ES-I3 (cell line): ENCODE measurements around the gene UBIAD1.

Experiments used
- H3K36me3 ChIP-seq: 2 replicates; pipeline ENCODE4 v1.6.1; 2013; ENCODE audit warnings: mild to moderate bottlenecking, low read length, control low read depth, moderate library complexity; ENCODE audit not compliant: insufficient read depth
- H3K4me1 ChIP-seq: 2 replicates; pipeline ENCODE4 v1.6.1; 2013; ENCODE audit warnings: mild to moderate bottlenecking, control low read depth, low read length; ENCODE audit not compliant: insufficient read depth
- H3K9ac ChIP-seq: 2 replicates; pipeline ENCODE4 v1.6.1; 2013; ENCODE audit warnings: low read depth, mild to moderate bottlenecking, low read length, moderate library complexity
- H3K9me3 ChIP-seq: 2 replicates; pipeline ENCODE4 v1.6.1; 2013; ENCODE audit warnings: mild to moderate bottlenecking, low read length, moderate library complexity; ENCODE audit not compliant: control insufficient read depth, insufficient read depth

Gene UBIAD1

GRCh38 chr1:11311816-11312755 lies 39.1 kb downstream of the UBIAD1 start:
- Histone ChIP-seq H3K4me1 (peaks cover 13% of the 10 kb centered on the region), H3K9me3 (no peaks in the 10 kb centered on the region), H3K36me3 (no peaks in the 10 kb centered on the region), H3K9ac (no peak overlapping the region)

GRCh38 chr1:11314959-11315358 lies 42.0 kb downstream of the UBIAD1 start:
- Histone ChIP-seq H3K36me3 (no peaks in the 10 kb centered on the region), H3K4me1 (peaks cover 13% of the 10 kb centered on the region), H3K9ac (no peak overlapping the region), H3K9me3 (no peaks in the 10 kb centered on the region)

- H3K9ac ChIP-seq: no peak overlapping the region
- no peaks in the 10 kb centered on the region for H3K36me3 ChIP-seq
- no peaks in the 10 kb centered on the region for H3K9me3 ChIP-seq
- peaks cover 13% of the 10 kb centered on the region for H3K4me1 ChIP-seq
Observed at GRCh38 chr1:11316701-11317100, 43.7 kb downstream of the UBIAD1 start.

GRCh38 chr1:11318982-11319381 lies 46.0 kb downstream of the UBIAD1 start:
- H3K9me3 ChIP-seq: no peaks in the 10 kb centered on the region
- H3K36me3 ChIP-seq: no peaks in the 10 kb centered on the region
- H3K9ac ChIP-seq: no peak overlapping the region
- peaks cover 4% of the 10 kb centered on the region for H3K4me1 ChIP-seq

GRCh38 chr1:11320153-11320936 lies 47.3 kb downstream of the UBIAD1 start:
- no peak overlapping the region for H3K9ac ChIP-seq
- H3K9me3 ChIP-seq: no peaks in the 10 kb centered on the region
- peaks cover 8% of the 10 kb centered on the region for H3K4me1 ChIP-seq
- H3K36me3 ChIP-seq: no peaks in the 10 kb centered on the region

GRCh38 chr1:11321656-11322491 lies 48.9 kb downstream of the UBIAD1 start:
- H3K36me3 ChIP-seq: no peaks in the 10 kb centered on the region
- H3K9ac ChIP-seq: no peak overlapping the region
- no peaks in the 10 kb centered on the region for H3K9me3 ChIP-seq
- peaks cover 5% of the 10 kb centered on the region; the same call in 1 of the 2 replicates for H3K4me1 ChIP-seq

- Histone ChIP-seq H3K36me3 (no peaks in the 10 kb centered on the region), H3K9ac (no peak overlapping the region)
Observed at GRCh38 chr1:11324567-11325165, 51.7 kb downstream of the UBIAD1 start.

GRCh38 chr1:11326070-11326469 lies 53.1 kb downstream of the UBIAD1 start:
- no peak overlapping the region for H3K9ac ChIP-seq
- H3K36me3 ChIP-seq: no peaks in the 10 kb centered on the region
- H3K9me3 ChIP-seq: no peaks in the 10 kb centered on the region
- H3K4me1 ChIP-seq: 0 out of 2 replicates have a peak, but pooled peaks cover 5% of the 10 kb centered on the region

More at GRCh38 chr1:11324567-11325165, 51.7 kb downstream of the UBIAD1 start:
- no peaks in the 10 kb centered on the region for H3K9me3 ChIP-seq
- peaks cover 5% of the 10 kb centered on the region; the same call in 1 of the 2 replicates for H3K4me1 ChIP-seq

GRCh38 chr1:11328444-11328843 lies 55.4 kb downstream of the UBIAD1 start:
- Histone ChIP-seq H3K4me1 (0 out of 2 replicates have a peak, but pooled peaks cover 8% of the 10 kb centered on the region), H3K9me3 (no peaks in the 10 kb centered on the region), H3K9ac (no peak overlapping the region), H3K36me3 (no peaks in the 10 kb centered on the region)

GRCh38 chr1:11330411-11330810 lies 57.4 kb downstream of the UBIAD1 start:
- Histone ChIP-seq H3K9me3 (no peaks in the 10 kb centered on the region), H3K9ac (no peak overlapping the region), H3K4me1 (peaks cover 9% of the 10 kb centered on the region; the same call in 1 of the 2 replicates), H3K36me3 (no peaks in the 10 kb centered on the region)

- H3K9ac ChIP-seq: no peak overlapping the region
Observed at GRCh38 chr1:11331036-11331944, 58.3 kb downstream of the UBIAD1 start.

GRCh38 chr1:11331945-11332546 lies 59.0 kb downstream of the UBIAD1 start:
- no peaks in the 10 kb centered on the region for H3K9me3 ChIP-seq
- no peaks in the 10 kb centered on the region for H3K36me3 ChIP-seq
- no peak overlapping the region for H3K9ac ChIP-seq
- H3K4me1 ChIP-seq: peaks cover 9% of the 10 kb centered on the region; the same call in 1 of the 2 replicates

More at GRCh38 chr1:11331036-11331944, 58.3 kb downstream of the UBIAD1 start:
- no peaks in the 10 kb centered on the region for H3K9me3 ChIP-seq
- H3K4me1 ChIP-seq: peaks cover 9% of the 10 kb centered on the region; the same call in 1 of the 2 replicates
- no peaks in the 10 kb centered on the region for H3K36me3 ChIP-seq
